LNCAP (cell line): ENCODE data around the gene FSTL5.

Source experiments
- TF ChIP-seq, protein P1 (sequence below): fragments of 450-650 bp; IDR thresholded peaks from 2 replicates; pipeline ENCODE4 v1.5.1; 2017; ENCODE audit warnings: mild to moderate bottlenecking

Gene FSTL5

DNA sequence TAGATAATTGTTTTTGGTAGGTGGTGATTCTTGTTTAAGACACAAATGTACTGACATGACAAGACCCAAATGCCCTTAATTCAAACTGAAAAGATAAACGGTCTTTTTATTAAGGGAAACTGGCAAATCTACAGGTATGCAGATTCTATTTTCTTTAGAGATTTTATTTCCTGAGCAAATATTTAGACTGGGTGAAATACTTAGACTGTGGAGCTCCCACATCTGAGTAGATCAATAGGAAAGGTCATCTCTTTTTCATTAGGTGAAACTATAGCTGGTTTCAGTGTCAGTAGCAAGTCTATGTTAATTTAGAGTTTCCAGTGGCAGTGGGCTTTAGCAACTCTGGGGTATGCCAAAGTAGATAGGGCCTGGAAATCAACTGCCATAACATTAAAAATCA, 446.7 kb downstream of the FSTL5 start:
- TF ChIP-seq, protein P1, sequence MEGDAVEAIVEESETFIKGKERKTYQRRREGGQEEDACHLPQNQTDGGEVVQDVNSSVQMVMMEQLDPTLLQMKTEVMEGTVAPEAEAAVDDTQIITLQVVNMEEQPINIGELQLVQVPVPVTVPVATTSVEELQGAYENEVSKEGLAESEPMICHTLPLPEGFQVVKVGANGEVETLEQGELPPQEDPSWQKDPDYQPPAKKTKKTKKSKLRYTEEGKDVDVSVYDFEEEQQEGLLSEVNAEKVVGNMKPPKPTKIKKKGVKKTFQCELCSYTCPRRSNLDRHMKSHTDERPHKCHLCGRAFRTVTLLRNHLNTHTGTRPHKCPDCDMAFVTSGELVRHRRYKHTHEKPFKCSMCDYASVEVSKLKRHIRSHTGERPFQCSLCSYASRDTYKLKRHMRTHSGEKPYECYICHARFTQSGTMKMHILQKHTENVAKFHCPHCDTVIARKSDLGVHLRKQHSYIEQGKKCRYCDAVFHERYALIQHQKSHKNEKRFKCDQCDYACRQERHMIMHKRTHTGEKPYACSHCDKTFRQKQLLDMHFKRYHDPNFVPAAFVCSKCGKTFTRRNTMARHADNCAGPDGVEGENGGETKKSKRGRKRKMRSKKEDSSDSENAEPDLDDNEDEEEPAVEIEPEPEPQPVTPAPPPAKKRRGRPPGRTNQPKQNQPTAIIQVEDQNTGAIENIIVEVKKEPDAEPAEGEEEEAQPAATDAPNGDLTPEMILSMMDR = no peak

DNA sequence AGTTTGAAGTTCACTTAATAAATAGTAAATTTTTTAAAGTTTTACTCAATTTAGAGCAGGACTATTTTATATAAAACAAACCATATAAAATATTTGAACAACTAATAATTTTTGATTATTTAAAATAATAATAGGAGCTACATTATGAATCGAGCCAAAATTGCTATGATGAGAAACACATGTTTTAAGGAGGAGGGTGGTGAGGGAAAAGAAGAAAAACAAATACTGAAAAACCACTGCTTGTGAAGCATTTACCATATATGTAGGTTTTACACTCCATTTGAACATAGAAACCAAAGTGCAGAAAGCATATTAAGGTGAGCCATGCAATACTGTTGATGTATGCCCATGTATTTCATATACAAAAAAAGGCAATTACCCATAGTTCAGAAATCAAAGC, 448.9 kb downstream of the FSTL5 start:
- TF ChIP-seq, protein P1 = no peak

DNA sequence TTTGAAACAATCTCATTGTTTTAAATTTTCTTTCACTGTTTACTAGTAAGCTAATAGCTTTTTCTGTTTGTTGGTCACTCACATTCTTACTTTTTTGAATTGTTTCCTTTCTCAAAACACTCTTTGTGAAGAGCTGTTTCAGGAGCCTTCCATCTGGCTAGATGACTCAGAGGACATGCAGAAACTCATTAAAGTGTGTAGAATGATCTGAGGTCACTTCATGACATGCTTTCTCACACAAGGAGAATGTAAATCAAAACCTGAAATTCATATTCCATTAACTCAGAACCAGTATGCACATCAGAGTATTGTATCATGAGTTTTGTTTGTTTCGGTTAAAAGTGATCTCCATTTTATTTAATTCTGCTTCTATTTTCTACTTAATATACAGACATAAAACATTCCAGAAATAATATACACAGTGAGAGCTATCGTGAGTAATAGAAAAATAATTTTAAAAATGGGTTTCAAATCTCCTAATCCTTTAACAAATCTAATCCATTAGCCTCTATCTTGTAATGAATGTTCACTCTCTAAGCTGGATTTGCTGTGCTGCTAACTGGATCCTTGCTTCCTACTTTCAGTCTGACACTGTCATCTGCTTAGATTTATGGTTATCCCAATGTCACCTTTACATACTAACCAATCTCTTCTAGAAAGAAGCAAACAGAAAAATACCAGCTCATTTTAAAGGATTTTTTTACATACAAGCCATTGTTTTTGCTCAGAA, 449.6 kb downstream of the FSTL5 start:
- TF ChIP-seq, protein P1 = no peak

DNA sequence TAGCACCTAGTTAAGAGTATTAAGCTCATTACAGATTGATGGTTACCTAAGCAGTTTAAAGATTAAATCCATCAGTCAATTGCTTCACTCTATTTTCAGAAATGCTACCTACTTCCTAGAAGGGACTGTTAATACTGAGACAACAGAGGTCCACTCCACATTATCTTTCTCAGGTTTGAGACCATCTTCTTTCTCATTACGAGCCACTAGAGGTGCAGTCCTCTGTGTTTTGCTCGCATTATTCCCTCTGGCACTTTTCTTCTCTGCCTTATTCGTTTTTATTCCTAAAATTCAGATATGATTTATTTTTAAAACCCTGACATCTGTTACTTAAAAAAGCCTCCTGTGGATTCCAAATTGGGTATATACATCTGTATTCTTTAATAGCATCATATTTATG, 459.1 kb downstream of the FSTL5 start:
- TF ChIP-seq, protein P1 = no peak

DNA sequence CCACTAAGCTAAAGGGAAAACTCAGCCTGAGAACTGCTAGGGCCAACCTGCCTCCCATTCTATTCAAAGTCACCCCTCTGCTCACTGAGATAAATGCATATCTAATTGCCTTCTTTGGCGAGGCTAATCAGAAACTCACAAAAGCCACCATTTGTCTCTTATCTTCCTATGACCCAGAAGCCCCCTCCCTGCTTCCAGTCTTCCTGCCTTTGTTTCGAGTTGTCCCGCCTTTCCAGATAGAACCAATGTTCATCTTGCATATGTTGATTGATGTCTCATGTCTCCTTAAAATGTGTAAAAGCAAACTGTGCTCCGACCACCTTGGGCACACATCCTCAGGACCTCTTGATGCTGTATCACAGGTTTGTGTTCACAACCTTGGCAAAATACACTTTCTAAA, 459.8 kb downstream of the FSTL5 start:
- TF ChIP-seq, protein P1 = no peak

DNA sequence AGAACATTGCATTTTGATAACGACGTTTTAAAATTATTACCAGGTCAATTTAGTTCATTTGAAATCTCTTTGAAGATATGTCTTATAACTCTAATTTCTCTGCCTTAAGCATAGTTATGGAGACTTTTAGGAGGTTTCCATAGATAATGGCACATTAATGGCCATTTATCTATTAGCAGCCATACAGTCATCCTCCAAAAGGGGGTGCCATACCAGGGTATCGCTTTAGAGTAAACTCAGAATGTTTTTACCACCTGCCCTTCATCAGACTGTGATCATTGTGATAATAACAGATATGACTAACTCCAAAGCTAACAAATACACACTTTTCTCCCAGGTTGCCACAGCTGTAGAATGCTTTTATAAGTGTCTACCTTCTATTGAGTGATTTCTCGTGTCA, 461.5 kb downstream of the FSTL5 start:
- TF ChIP-seq, protein P1 = peak; percentile 23; the same call in 1 of the 2 replicates

DNA sequence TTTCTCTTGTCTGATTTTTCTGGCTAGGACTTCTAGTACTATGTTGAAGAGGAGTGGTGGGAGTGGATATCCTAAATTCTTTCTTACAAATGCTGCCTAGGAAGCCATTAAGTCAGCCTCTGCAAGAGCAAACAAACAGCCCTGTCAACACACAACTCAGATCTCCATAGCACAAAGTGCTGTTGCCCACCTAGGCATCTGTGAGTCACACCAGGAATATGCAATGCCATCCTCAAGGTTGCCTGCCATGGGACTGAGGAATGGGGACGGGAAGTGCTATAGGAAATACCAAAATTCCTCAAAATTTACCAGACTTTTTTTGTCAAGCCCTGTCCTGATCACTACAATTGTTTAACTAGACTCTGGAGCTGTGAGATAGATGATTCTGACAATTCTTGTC, 466.9 kb downstream of the FSTL5 start:
- TF ChIP-seq, protein P1 = no peak

DNA sequence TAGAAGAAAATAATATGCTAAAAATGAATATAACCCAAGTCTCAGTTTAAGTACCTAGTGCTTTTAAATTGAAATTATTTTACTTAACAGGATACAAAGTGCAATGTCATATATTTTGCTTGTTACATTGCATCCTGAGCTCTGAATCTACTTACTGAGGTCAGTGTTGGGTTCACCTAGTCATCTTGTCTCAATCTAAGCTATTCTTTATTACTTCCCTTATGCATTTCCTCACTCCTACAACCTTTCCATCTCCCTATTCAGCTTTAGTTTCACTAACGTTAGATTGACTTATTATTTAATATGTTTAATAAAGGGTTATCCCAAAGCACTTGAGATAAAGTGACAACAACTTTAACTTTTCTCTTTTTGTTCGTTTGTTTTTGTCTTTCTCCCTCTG, 483.7 kb downstream of the FSTL5 start:
- TF ChIP-seq, protein P1 = no peak
